ENCODE results near the gene PRX. TPM values are rescaled to one million over a fixed set of nuclear protein-coding genes. Genes with fewer than 3 reads are reported as not detected.

Gene PRX
- total and polyA plus RNA-seq, 9 of the 15 experiments (the other 6 are each of a cell fraction or from before 2014, with no cell fraction given), result 0.65 to 3.5 (median 1.7) TPM; not detected in 2

GRCh38 chr19:40452016-40452415, 38.8 kb upstream of the PRX start:
- in situ Hi-C loops (cut with MboI) (no loop called here), intact Hi-C loops (cut with micrococcal nuclease) (no loop called here)
- Histone ChIP-seq H3K4me3 (no peak overlapping the region), H3K79me2 (ENCODE audit: control insufficient read depth, insufficient read depth, low read length) (no peaks in the 10 kb centered on the region), H3K4me1 (replicated peaks in 1 of 2; ENCODE audit: control insufficient read depth in 2 of 2, insufficient read depth in 2 of 2, low read length in 2 of 2) (peaks cover 4 to 5% of the 10 kb centered on the region in 2 experiments; a peak in 3 of 5 replicates), H3K36me3 (ENCODE audit: control insufficient read depth, insufficient read depth, low read length) (peaks cover 82% of the 10 kb centered on the region), H2AFZ (ENCODE audit: low read depth, low read length) (no peak overlapping the region), H4K20me1 (replicated peaks; ENCODE audit: control insufficient read depth, insufficient read depth, low read length) (no peaks in the 10 kb centered on the region; the same call in 1 of the 2 replicates), H3K9me1 (ENCODE audit: control insufficient read depth, insufficient read depth, low read length) (no peaks in the 10 kb centered on the region), H3K9me3 (replicated peaks; ENCODE audit: control insufficient read depth, insufficient read depth, low read depth, low read length) (no peaks in the 10 kb centered on the region), H3K27me3 (ENCODE audit: control insufficient read depth in 2 of 2, insufficient read depth in 2 of 2, low read length in 2 of 2) (no peaks in the 10 kb centered on the region), H3K4me2 (ENCODE audit: insufficient read depth, low read length) (no peak overlapping the region), H3K27ac (ENCODE audit: extremely low read depth, low read depth, low read length) (no peak overlapping the region), H3K9ac (ENCODE audit: insufficient read depth in 1 of 2, low read depth in 2 of 2, low read length in 2 of 2) (peak overlapping the region in 1 of 2 experiments; percentile 15; a peak in 1 of 4 replicates)
- TF ChIP-seq STAT5B (CRISPR knock-in tag; IDR thresholded peaks at IDR 0.05) (no peak), POLR2A (conservative IDR thresholded peaks at IDR 0.05) (peak; percentile 42; the same call in 1 of the 2 replicates), SUPT5H (IDR thresholded peaks at IDR 0.05) (peak; percentile 65), POLR2B (IDR thresholded peaks at IDR 0.05; ENCODE audit: low read depth, partially characterized antibody) (peak; percentile 56)
- BruUV-seq (replicated peaks), result no TSS peak
- peak; percentile 34 for ATAC-seq
- CTCF ChIA-PET (ENCODE audit: low intra/inter-chr PET ratio), result no interaction called here
- DNase-seq (ENCODE audit: extremely low read depth in 1 of 4, low spot score in 3 of 4), result no peak
- FAIRE-seq, result no peak
- 74% methylated on average over 5 of the region's 5 CpGs for WGBS (ENCODE audit: insufficient coverage, low coverage, missing lambda C conversion rate)
- POLR2A ChIA-PET, result interaction anchor here (0.7 to 1.7 kb wide), 4 partner anchors 9 to 758 kb away, joined by 3 to 7 read pairs (median 4); no protein-coding TSS in a partner anchor

- no peak for FAIRE-seq
- ChIA-PET CTCF (ENCODE audit: low intra/inter-chr PET ratio) (no interaction called here), POLR2A (interaction anchor here (1.0 kb wide), 1 partner anchor 12 kb away, joined by 3 read pairs; no protein-coding TSS in a partner anchor)
Measured at GRCh38 chr19:40450664-40451063, 37.5 kb upstream of the PRX start.

More at GRCh38 chr19:40450664-40451063, 37.5 kb upstream of the PRX start:
- DNase-seq (ENCODE audit: extremely low read depth in 1 of 4, low spot score in 3 of 4) (no peak), ATAC-seq (no peak)
- WGBS (ENCODE audit: insufficient coverage, low coverage, missing lambda C conversion rate), result 92% methylated on average over 4 of the region's 4 CpGs
- in situ Hi-C loops (cut with MboI), result no loop called here
- H3K4me2 ChIP-seq (ENCODE audit: insufficient read depth, low read length), result no peak overlapping the region
- H3K79me2 ChIP-seq (ENCODE audit: control insufficient read depth, insufficient read depth, low read length), result no peaks in the 10 kb centered on the region
- H3K9me1 ChIP-seq (ENCODE audit: control insufficient read depth, insufficient read depth, low read length), result no peaks in the 10 kb centered on the region
- BruUV-seq (replicated peaks), result no TSS peak
- H3K9me3 ChIP-seq (replicated peaks; ENCODE audit: control insufficient read depth, insufficient read depth, low read depth, low read length), result no peaks in the 10 kb centered on the region
- H3K4me3 ChIP-seq, result no peak overlapping the region
- no peaks in the 10 kb centered on the region for H3K27me3 ChIP-seq (ENCODE audit: control insufficient read depth in 2 of 2, insufficient read depth in 2 of 2, low read length in 2 of 2)
- no peak overlapping the region for H3K27ac ChIP-seq (ENCODE audit: extremely low read depth, low read depth, low read length)
- no peak overlapping the region for H3K9ac ChIP-seq (ENCODE audit: insufficient read depth in 1 of 2, low read depth in 2 of 2, low read length in 2 of 2)
- H2AFZ ChIP-seq (ENCODE audit: low read depth, low read length), result no peak overlapping the region
- no peaks in the 10 kb centered on the region; the same call in 1 of the 2 replicates for H4K20me1 ChIP-seq (replicated peaks; ENCODE audit: control insufficient read depth, insufficient read depth, low read length)
- H3K4me1 ChIP-seq (replicated peaks in 1 of 2; ENCODE audit: control insufficient read depth in 2 of 2, insufficient read depth in 2 of 2, low read length in 2 of 2), result peaks cover 13 to 14% of the 10 kb centered on the region in 2 experiments; a peak in 4 of 5 replicates
- intact Hi-C loops (cut with micrococcal nuclease), result no loop called here
- peaks cover 69% of the 10 kb centered on the region for H3K36me3 ChIP-seq (ENCODE audit: control insufficient read depth, insufficient read depth, low read length)
- TF ChIP-seq MECOM (CRISPR knock-in tag; IDR thresholded peaks at IDR 0.05) (no peak), STAT5B (CRISPR knock-in tag; IDR thresholded peaks at IDR 0.05) (no peak), DACH1 (IDR thresholded peaks at IDR 0.05; ENCODE audit: partially characterized antibody) (peak; percentile 97), GATAD2B (IDR thresholded peaks at IDR 0.05; ENCODE audit: borderline replicate concordance) (peak; percentile 42; the same call in 1 of the 2 replicates), JUND (IDR thresholded peaks at IDR 0.05; ENCODE audit: borderline replicate concordance, low read depth, low read length) (no peak), JUND (tag; IDR thresholded peaks at IDR 0.05; ENCODE audit: borderline replicate concordance, low read depth, low read length) (no peak), PPARD (CRISPR knock-in tag; IDR thresholded peaks at IDR 0.05) (no peak), ZNF436 (CRISPR knock-in tag; IDR thresholded peaks at IDR 0.05) (no peak)
